Progenitor cell of endocrine pancreas (in vitro differentiated cells): ENCODE results near the gene HDGFL3. TPM values are rescaled to one million over a fixed set of nuclear protein-coding genes. Genes with fewer than 3 reads are reported as not detected.
A peak's percentile ranks its signal among the peaks of the same experiment; 100 is the strongest.

Source experiments
- DNase-seq: peaks from one replicate; pipeline ENCODE4 v3.0.0; 2021; ENCODE audit warnings: low spot score; ENCODE audit not compliant: unreplicated experiment
- H3K27ac Mint-ChIP-seq: 2 replicates; pipeline ENCODE4 v1.8.0; 2021; ENCODE audit warnings: mild to moderate bottlenecking, moderate library complexity, mixed read lengths
- H3K27me3 Mint-ChIP-seq: 2 replicates; pipeline ENCODE4 v1.8.0; 2021; ENCODE audit warnings: mixed read lengths
- H3K36me3 Mint-ChIP-seq: 2 replicates; pipeline ENCODE4 v1.8.0; 2022; ENCODE audit warnings: mixed read lengths; ENCODE audit not compliant: insufficient read depth
- H3K4me1 Mint-ChIP-seq: 2 replicates; pipeline ENCODE4 v1.8.0; 2021; ENCODE audit warnings: low read depth, mixed read lengths
- H3K4me3 Mint-ChIP-seq: 2 replicates; pipeline ENCODE4 v1.8.0; 2021; ENCODE audit warnings: low read depth, mild to moderate bottlenecking, moderate library complexity, mixed read lengths
- H3K9me3 Mint-ChIP-seq: 2 replicates; pipeline ENCODE4 v1.8.0; 2021; ENCODE audit warnings: low read depth, mixed read lengths
- CTCF ChIP-seq: fragments of 200-600 bp; sonication (generic); IDR thresholded peaks from one replicate; pipeline ENCODE4 v1.5.0; 2021; ENCODE audit warnings: antibody characterized with exemption, mild to moderate bottlenecking; ENCODE audit not compliant: unreplicated experiment
- total RNA-seq: library from RNA; stranded (reverse); gene quantifications from 2 replicates; pipeline ENCODE4 v1.2.1, GENCODE V29; 2021

The HDGFL3 gene
- total RNA-seq, 1 donor from 2014 or later = 121 TPM

- H3K4me3 Mint-ChIP-seq = no peak overlapping the region
- H3K27ac Mint-ChIP-seq = peak overlapping the region; percentile 51
- peaks cover 19% of the 10 kb centered on the region for H3K4me1 Mint-ChIP-seq
- TF ChIP-seq CTCF = no peak
- peaks cover 4% of the 10 kb centered on the region for H3K36me3 Mint-ChIP-seq
- DNase-seq = no peak
- peaks cover 2% of the 10 kb centered on the region for H3K9me3 Mint-ChIP-seq
- no peaks in the 10 kb centered on the region for H3K27me3 Mint-ChIP-seq
Measured at GRCh38 chr15:83198476-83198875, 9.1 kb downstream of the HDGFL3 start.

- Mint-ChIP-seq H3K36me3 (peaks cover 15% of the 10 kb centered on the region), H3K4me1 (peaks cover 20% of the 10 kb centered on the region), H3K9me3 (peaks cover 6% of the 10 kb centered on the region), H3K4me3 (no peak overlapping the region), H3K27me3 (no peaks in the 10 kb centered on the region), H3K27ac (no peak overlapping the region)
- TF ChIP-seq CTCF = no peak
- no peak for DNase-seq
Measured at GRCh38 chr15:83194528-83194927, 13.1 kb downstream of the HDGFL3 start.

- H3K4me3 Mint-ChIP-seq = no peak overlapping the region
- H3K27ac Mint-ChIP-seq = no peak overlapping the region
- no peaks in the 10 kb centered on the region for H3K27me3 Mint-ChIP-seq
- peaks cover 16% of the 10 kb centered on the region for H3K36me3 Mint-ChIP-seq
- no peak for TF ChIP-seq CTCF
- peaks cover 8% of the 10 kb centered on the region for H3K9me3 Mint-ChIP-seq
- H3K4me1 Mint-ChIP-seq = peaks cover 19% of the 10 kb centered on the region
- DNase-seq = no peak
Measured at GRCh38 chr15:83193721-83194120, 13.9 kb downstream of the HDGFL3 start.

GRCh38 chr15:83192742-83193141 lies 14.9 kb downstream of the HDGFL3 start:
- no peak overlapping the region for H3K4me3 Mint-ChIP-seq
- no peak for DNase-seq
- no peak for TF ChIP-seq CTCF
- H3K36me3 Mint-ChIP-seq = peaks cover 18% of the 10 kb centered on the region
- H3K27me3 Mint-ChIP-seq = no peaks in the 10 kb centered on the region
- peaks cover 16% of the 10 kb centered on the region for H3K4me1 Mint-ChIP-seq
- peaks cover 10% of the 10 kb centered on the region for H3K9me3 Mint-ChIP-seq
- no peak overlapping the region for H3K27ac Mint-ChIP-seq

GRCh38 chr15:83190450-83190849 lies 17.2 kb downstream of the HDGFL3 start:
- TF ChIP-seq CTCF = no peak
- peaks cover 26% of the 10 kb centered on the region for H3K36me3 Mint-ChIP-seq

More at GRCh38 chr15:83190450-83190849, 17.2 kb downstream of the HDGFL3 start:
- H3K27me3 Mint-ChIP-seq = no peaks in the 10 kb centered on the region
- peaks cover 10% of the 10 kb centered on the region for H3K9me3 Mint-ChIP-seq
- no peak for DNase-seq
- no peak overlapping the region for H3K4me3 Mint-ChIP-seq
- no peak overlapping the region for H3K27ac Mint-ChIP-seq
- H3K4me1 Mint-ChIP-seq = peaks cover 12% of the 10 kb centered on the region
